Sigmoid colon (tissue), 4 donors: ENCODE results near the gene PRPF31.

Source experiments
- CTCF ChIP-seq, 4 experiments: fragments of 450-650 bp in 3 of 4; fragments of 200-600 bp in 1 of 4; IDR thresholded peaks; one replicate each; pipeline ENCODE4 v1.5.1; 2016 to 2019; ENCODE audit warnings: antibody characterized with exemption in 4 of 4, mild to moderate bottlenecking in 3 of 4, moderate library complexity in 2 of 4
- POLR2AphosphoS5 ChIP-seq, 4 donors: sonication (generic); formaldehyde crosslinking; IDR thresholded peaks; one replicate each; pipeline ENCODE4 v1.6.1; 2017; ENCODE audit warnings: antibody characterized with exemption in 4 of 4

GRCh38 chr19:54074851-54075250 lies 40.7 kb upstream of the PRPF31 start:
- no peak for TF ChIP-seq CTCF (IDR thresholded peaks at IDR 0.05)
- no peak for TF ChIP-seq POLR2AphosphoS5 (IDR thresholded peaks at IDR 0.05)
